PC-9 (cell line): ENCODE results near the gene GRB7.

Experiments used
- EZH2 ChIP-seq: fragments of 200-600 bp; sonication (generic); IDR thresholded peaks from 2 replicates; pipeline ENCODE4 v1.8.0; 2017; ENCODE audit warnings: antibody characterized with exemption, low read depth
- TF ChIP-seq, protein P1 (sequence below): fragments of 200-600 bp; sonication (generic); conservative IDR thresholded peaks from 2 replicates; pipeline ENCODE4 v1.6.1; 2017; ENCODE audit warnings: mixed run types, antibody characterized with exemption, mild to moderate bottlenecking, moderate library complexity

- TF ChIP-seq EZH2 = no peak
- TF ChIP-seq, protein P1, sequence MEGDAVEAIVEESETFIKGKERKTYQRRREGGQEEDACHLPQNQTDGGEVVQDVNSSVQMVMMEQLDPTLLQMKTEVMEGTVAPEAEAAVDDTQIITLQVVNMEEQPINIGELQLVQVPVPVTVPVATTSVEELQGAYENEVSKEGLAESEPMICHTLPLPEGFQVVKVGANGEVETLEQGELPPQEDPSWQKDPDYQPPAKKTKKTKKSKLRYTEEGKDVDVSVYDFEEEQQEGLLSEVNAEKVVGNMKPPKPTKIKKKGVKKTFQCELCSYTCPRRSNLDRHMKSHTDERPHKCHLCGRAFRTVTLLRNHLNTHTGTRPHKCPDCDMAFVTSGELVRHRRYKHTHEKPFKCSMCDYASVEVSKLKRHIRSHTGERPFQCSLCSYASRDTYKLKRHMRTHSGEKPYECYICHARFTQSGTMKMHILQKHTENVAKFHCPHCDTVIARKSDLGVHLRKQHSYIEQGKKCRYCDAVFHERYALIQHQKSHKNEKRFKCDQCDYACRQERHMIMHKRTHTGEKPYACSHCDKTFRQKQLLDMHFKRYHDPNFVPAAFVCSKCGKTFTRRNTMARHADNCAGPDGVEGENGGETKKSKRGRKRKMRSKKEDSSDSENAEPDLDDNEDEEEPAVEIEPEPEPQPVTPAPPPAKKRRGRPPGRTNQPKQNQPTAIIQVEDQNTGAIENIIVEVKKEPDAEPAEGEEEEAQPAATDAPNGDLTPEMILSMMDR = no peak
Measured at GRCh38 chr17:39714234-39714633, 23.5 kb upstream of the GRB7 start.
